ENCODE data around the gene C6orf47. TPM values are rescaled to one million over a fixed set of nuclear protein-coding genes. Genes with fewer than 3 reads are reported as not detected.
A peak's percentile ranks its signal among the peaks of the same experiment; 100 is the strongest.

C6orf47 gene
- total RNA-seq, 1 experiment from 2014 or later, result 19.4 TPM

DNA sequence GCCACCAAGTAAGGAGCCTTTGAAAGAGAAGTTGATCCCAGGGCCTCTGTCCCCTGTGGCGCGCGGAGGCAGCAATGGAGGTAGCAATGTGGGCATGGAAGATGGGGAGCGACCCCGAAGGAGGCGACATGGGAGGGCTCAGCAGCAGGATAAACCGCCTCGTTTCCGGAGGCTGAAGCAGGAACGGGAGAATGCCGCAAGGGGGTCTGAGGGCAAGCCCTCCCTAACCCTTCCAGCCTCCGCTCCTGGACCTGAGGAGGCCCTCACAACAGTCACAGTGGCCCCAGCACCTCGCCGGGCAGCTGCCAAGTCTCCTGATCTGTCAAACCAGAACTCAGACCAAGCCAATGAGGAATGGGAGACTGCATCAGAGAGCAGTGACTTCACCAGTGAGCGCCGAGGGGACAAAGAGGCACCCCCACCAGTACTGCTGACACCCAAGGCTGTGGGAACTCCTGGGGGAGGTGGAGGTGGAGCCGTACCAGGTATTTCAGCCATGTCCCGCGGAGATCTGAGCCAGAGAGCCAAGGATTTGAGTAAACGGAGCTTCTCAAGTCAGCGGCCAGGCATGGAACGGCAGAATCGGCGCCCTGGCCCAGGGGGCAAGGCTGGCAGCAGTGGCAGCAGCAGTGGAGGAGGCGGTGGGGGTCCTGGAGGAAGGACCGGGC lies 28.2 kb downstream of the C6orf47 start:
- H3K27me3 ChIP-seq (replicated peaks; ENCODE audit: control insufficient read depth, insufficient read depth, low read length), result no peaks in the 10 kb centered on the region
- intact Hi-C loops (cut with micrococcal nuclease; ENCODE audit: unreplicated experiment), result no loop called here
- Mint-ChIP-seq H3K9me3 (ENCODE audit: unreplicated experiment) (no peaks in the 10 kb centered on the region), H3K4me3 (ENCODE audit: unreplicated experiment) (no peak overlapping the region), H3K4me1 (ENCODE audit: low read depth, unreplicated experiment) (no peaks in the 10 kb centered on the region), H3K27ac (ENCODE audit: unreplicated experiment) (peak overlapping the region; percentile 30), H3K36me3 (ENCODE audit: insufficient read depth, unreplicated experiment) (peaks cover 91% of the 10 kb centered on the region), H3K27me3 (ENCODE audit: insufficient read depth, unreplicated experiment) (no peaks in the 10 kb centered on the region)
- no peak overlapping the region for H3K4me3 ChIP-seq (ENCODE audit: low read depth, low read length)
- peaks cover 9% of the 10 kb centered on the region for H3K36me3 ChIP-seq (ENCODE audit: control insufficient read depth, insufficient read depth, low read length)
- ChIA-PET CTCF (no interaction called here), POLR2A (no interaction called here)
- BruUV-seq (replicated peaks), result no TSS peak
- TF ChIP-seq, protein P1, sequence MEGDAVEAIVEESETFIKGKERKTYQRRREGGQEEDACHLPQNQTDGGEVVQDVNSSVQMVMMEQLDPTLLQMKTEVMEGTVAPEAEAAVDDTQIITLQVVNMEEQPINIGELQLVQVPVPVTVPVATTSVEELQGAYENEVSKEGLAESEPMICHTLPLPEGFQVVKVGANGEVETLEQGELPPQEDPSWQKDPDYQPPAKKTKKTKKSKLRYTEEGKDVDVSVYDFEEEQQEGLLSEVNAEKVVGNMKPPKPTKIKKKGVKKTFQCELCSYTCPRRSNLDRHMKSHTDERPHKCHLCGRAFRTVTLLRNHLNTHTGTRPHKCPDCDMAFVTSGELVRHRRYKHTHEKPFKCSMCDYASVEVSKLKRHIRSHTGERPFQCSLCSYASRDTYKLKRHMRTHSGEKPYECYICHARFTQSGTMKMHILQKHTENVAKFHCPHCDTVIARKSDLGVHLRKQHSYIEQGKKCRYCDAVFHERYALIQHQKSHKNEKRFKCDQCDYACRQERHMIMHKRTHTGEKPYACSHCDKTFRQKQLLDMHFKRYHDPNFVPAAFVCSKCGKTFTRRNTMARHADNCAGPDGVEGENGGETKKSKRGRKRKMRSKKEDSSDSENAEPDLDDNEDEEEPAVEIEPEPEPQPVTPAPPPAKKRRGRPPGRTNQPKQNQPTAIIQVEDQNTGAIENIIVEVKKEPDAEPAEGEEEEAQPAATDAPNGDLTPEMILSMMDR (IDR thresholded peaks at IDR 0.05; ENCODE audit: insufficient read depth in 1 of 2, low read depth in 1 of 2, low read length in 1 of 2, severe bottlenecking in 1 of 2, unreplicated experiment in 1 of 2), result no peak
- no peak for DNase-seq
- no peaks in the 10 kb centered on the region for H3K9me3 ChIP-seq
- no peaks in the 10 kb centered on the region for H3K4me1 ChIP-seq

- no peaks in the 10 kb centered on the region for H3K27me3 Mint-ChIP-seq (ENCODE audit: insufficient read depth, unreplicated experiment)
- H3K36me3 ChIP-seq (ENCODE audit: control insufficient read depth, insufficient read depth, low read length), result peaks cover 10% of the 10 kb centered on the region
- H3K27me3 ChIP-seq (replicated peaks; ENCODE audit: control insufficient read depth, insufficient read depth, low read length), result no peaks in the 10 kb centered on the region
- no peaks in the 10 kb centered on the region for H3K9me3 Mint-ChIP-seq (ENCODE audit: unreplicated experiment)
- H3K9me3 ChIP-seq, result no peaks in the 10 kb centered on the region
- ChIA-PET POLR2A (no interaction called here), CTCF (no interaction called here)
- DNase-seq, result no peak
- no peaks in the 10 kb centered on the region for H3K4me1 ChIP-seq
- H3K4me1 Mint-ChIP-seq (ENCODE audit: low read depth, unreplicated experiment), result no peaks in the 10 kb centered on the region
- no peak overlapping the region for H3K4me3 ChIP-seq (ENCODE audit: low read depth, low read length)
- no peak overlapping the region for H3K4me3 Mint-ChIP-seq (ENCODE audit: unreplicated experiment)
- H3K36me3 Mint-ChIP-seq (ENCODE audit: insufficient read depth, unreplicated experiment), result peaks cover 91% of the 10 kb centered on the region
- intact Hi-C loops (cut with micrococcal nuclease; ENCODE audit: unreplicated experiment), result no loop called here
- TF ChIP-seq, protein P1 (IDR thresholded peaks at IDR 0.05; ENCODE audit: insufficient read depth in 1 of 2, low read depth in 1 of 2, low read length in 1 of 2, severe bottlenecking in 1 of 2, unreplicated experiment in 1 of 2), result no peak
- H3K27ac Mint-ChIP-seq (ENCODE audit: unreplicated experiment), result peak overlapping the region; percentile 30
- BruUV-seq (replicated peaks), result no TSS peak
Observed at GRCh38 chr6:31631681-31632278, 28.8 kb downstream of the C6orf47 start.

- no peaks in the 10 kb centered on the region for H3K4me1 Mint-ChIP-seq (ENCODE audit: low read depth, unreplicated experiment)
- peaks cover 13% of the 10 kb centered on the region for H3K36me3 ChIP-seq (ENCODE audit: control insufficient read depth, insufficient read depth, low read length)
- no peaks in the 10 kb centered on the region for H3K9me3 Mint-ChIP-seq (ENCODE audit: unreplicated experiment)
- no peak for DNase-seq
- POLR2A ChIA-PET, result no interaction called here
- H3K36me3 Mint-ChIP-seq (ENCODE audit: insufficient read depth, unreplicated experiment), result peaks cover 91% of the 10 kb centered on the region
- H3K27me3 Mint-ChIP-seq (ENCODE audit: insufficient read depth, unreplicated experiment), result no peaks in the 10 kb centered on the region
- H3K4me3 Mint-ChIP-seq (ENCODE audit: unreplicated experiment), result no peak overlapping the region
- BruUV-seq (replicated peaks), result TSS peak; percentile 13
- no peaks in the 10 kb centered on the region for H3K9me3 ChIP-seq
- H3K4me3 ChIP-seq (ENCODE audit: low read depth, low read length), result no peak overlapping the region
- TF ChIP-seq, protein P1 (IDR thresholded peaks at IDR 0.05; ENCODE audit: insufficient read depth in 1 of 2, low read depth in 1 of 2, low read length in 1 of 2, severe bottlenecking in 1 of 2, unreplicated experiment in 1 of 2), result no peak
- H3K27me3 ChIP-seq (replicated peaks; ENCODE audit: control insufficient read depth, insufficient read depth, low read length), result no peaks in the 10 kb centered on the region
- CTCF ChIA-PET, result no interaction called here
- no peak overlapping the region for H3K27ac Mint-ChIP-seq (ENCODE audit: unreplicated experiment)
- intact Hi-C loops (cut with micrococcal nuclease; ENCODE audit: unreplicated experiment), result no loop called here
- no peaks in the 10 kb centered on the region for H3K4me1 ChIP-seq
Observed at GRCh38 chr6:31631209-31631608, 29.4 kb downstream of the C6orf47 start.

Data from Caco-2 (cell line).